CD4-positive, alpha-beta T cell treated with Interleukin-12 subunit alpha and Interleukin-12 subunit beta, for 1 hour (primary cell): ENCODE data around the gene ZNF619.
A peak's percentile ranks its signal among the peaks of the same experiment; 100 is the strongest.

Experiments
- DNase-seq: peaks from one replicate; pipeline ENCODE4 v3.0.0-alpha.2; 2020

Gene ZNF619

GRCh38 chr3:40468018-40468417 is 8.9 kb upstream of the ZNF619 start:
- no peak for DNase-seq

- DNase-seq: no peak
These were observed 6.2 kb upstream of the ZNF619 start for GRCh38 chr3:40470701-40471100.

GRCh38 chr3:40477666-40478065 is 744 bp downstream of the ZNF619 start:
- DNase-seq: no peak

- DNase-seq: no peak
These were observed 10.2 kb downstream of the ZNF619 start for GRCh38 chr3:40487172-40487571.

GRCh38 chr3:40490916-40491315 is 14.0 kb downstream of the ZNF619 start:
- DNase-seq: no peak

- no peak for DNase-seq
These were observed 17.8 kb downstream of the ZNF619 start for GRCh38 chr3:40494698-40495097.

GRCh38 chr3:40497288-40497687 is 20.4 kb downstream of the ZNF619 start:
- no peak for DNase-seq

GRCh38 chr3:40499952-40500351 is 23.0 kb downstream of the ZNF619 start:
- no peak for DNase-seq

GRCh38 chr3:40502034-40502433 is 25.1 kb downstream of the ZNF619 start:
- DNase-seq: no peak

GRCh38 chr3:40504636-40505430 is 27.9 kb downstream of the ZNF619 start:
- no peak for DNase-seq

- peak; percentile 67 for DNase-seq
These were observed 28.9 kb downstream of the ZNF619 start, which contains the start of gene ZNF620 for GRCh38 chr3:40505599-40506462. Gene ZNF620, plus strand, starts transcription at chr3:40506039. Its CDS starts 314 bp downstream, at chr3:40506353.

GRCh38 chr3:40511031-40511718 is 34.3 kb downstream of the ZNF619 start:
- no peak for DNase-seq

- DNase-seq: no peak
These were observed 39.3 kb downstream of the ZNF619 start for GRCh38 chr3:40516201-40516600.

GRCh38 chr3:40518067-40518466 is 41.1 kb downstream of the ZNF619 start:
- DNase-seq: no peak

- DNase-seq: no peak
These were observed 41.9 kb downstream of the ZNF619 start for GRCh38 chr3:40518848-40519247.

GRCh38 chr3:40521254-40521653 is 44.3 kb downstream of the ZNF619 start:
- DNase-seq: no peak

- no peak for DNase-seq
These were observed 46.9 kb downstream of the ZNF619 start for GRCh38 chr3:40523781-40524180.

- no peak for DNase-seq
These were observed 47.3 kb downstream of the ZNF619 start for GRCh38 chr3:40524222-40524567.

- peak; percentile 87 for DNase-seq
These were observed 47.8 kb downstream of the ZNF619 start, which contains the start of gene ZNF621 for GRCh38 chr3:40524568-40525285. Gene ZNF621, plus strand, starts transcription at chr3:40524960. Its CDS starts 881 bp downstream, at chr3:40525841.

GRCh38 chr3:40528426-40528825 is 51.5 kb downstream of the ZNF619 start:
- DNase-seq: no peak

GRCh38 chr3:40532252-40532651 is 55.3 kb downstream of the ZNF619 start:
- no peak for DNase-seq

GRCh38 chr3:40534283-40534682 is 57.4 kb downstream of the ZNF619 start:
- no peak for DNase-seq
